B cell (primary cell): ENCODE results near the gene LPAR5. TPM values are rescaled to one million over a fixed set of nuclear protein-coding genes. Genes with fewer than 3 reads are reported as not detected.

Source experiments
- ATAC-seq: fragments of 200-7000 bp; cut with Tn5 transposase; one replicate; pipeline ENCODE4 v1.10.0; 2021; ENCODE audit warnings: low read depth, mild to moderate bottlenecking, moderate number of reproducible peaks, moderate library complexity
- CTCF ChIA-PET: fragments of 350-600 bp; sonication (Branson Sonifier 250); formaldehyde crosslinking; loops from one replicate; lab custom pipeline; 2021; ENCODE audit warnings: antibody characterized with exemption, inconsistent platforms; lab: Charles Lee
- POLR2A ChIA-PET: fragments of 350-600 bp; sonication (Branson Sonifier 250); formaldehyde crosslinking; loops from one replicate; lab custom pipeline; 2021; ENCODE audit warnings: antibody characterized with exemption; lab: Charles Lee
- DNase-seq: peaks from one replicate; pipeline ENCODE4 v3.0.0; 2013
- H2AFZ ChIP-seq: 2 replicates; pipeline ENCODE4 v1.6.1; 2012; ENCODE audit warnings: mild to moderate bottlenecking, low read depth, low read length; ENCODE audit not compliant: insufficient read depth, poor library complexity, severe bottlenecking
- H3K27ac ChIP-seq, 2 donors: 1 replicate in 1 of 2; 2 replicates in 1 of 2; pipeline ENCODE4 v1.5.1; 2012 to 2013; ENCODE audit warnings: low read length in 2 of 2, mild to moderate bottlenecking in 2 of 2, moderate library complexity in 1 of 2
- H3K27me3 ChIP-seq, 4 experiments: fragments of 200-600 bp in 1 of 4; sonication (generic) in 1 of 4; replicated peaks in 1 of 4; 1 replicate in 2 of 4; 2 replicates in 2 of 4; pipeline versions ENCODE4 v1.6.1 to v1.7.0; 2013 to 2016; ENCODE audit warnings: low read length in 3 of 4, mild to moderate bottlenecking in 2 of 4, mixed read lengths in 1 of 4, moderate library complexity in 1 of 4; ENCODE audit not compliant: insufficient read depth in 4 of 4, control insufficient read depth in 3 of 4; ENCODE audit errors: control extremely low read depth in 1 of 4
- H3K36me3 ChIP-seq, 2 experiments: replicated peaks in 1 of 2; 1 replicate in 1 of 2; 2 replicates in 1 of 2; pipeline versions ENCODE4 v1.6.1 to v1.7.1; 2013; ENCODE audit warnings: low read length in 1 of 2; ENCODE audit not compliant: insufficient read depth in 2 of 2, control insufficient read depth in 1 of 2; ENCODE audit errors: control extremely low read depth in 1 of 2, extremely low read depth in 1 of 2
- H3K4me1 ChIP-seq, 2 donors: fragments of 200-600 bp in 1 of 2; sonication (generic) in 1 of 2; 1 replicate in 1 of 2; 2 replicates in 1 of 2; pipeline versions ENCODE4 v1.5.1 to v1.6.1; 2013 to 2017; ENCODE audit warnings: low read length in 2 of 2; ENCODE audit not compliant: control insufficient read depth in 2 of 2, insufficient read depth in 2 of 2
- H3K4me2 ChIP-seq: replicated peaks from 2 replicates; pipeline ENCODE3; 2012; ENCODE audit warnings: mild to moderate bottlenecking, low read depth, low read length; ENCODE audit not compliant: poor library complexity, severe bottlenecking
- H3K4me3 ChIP-seq, 5 experiments: fragments of 200-600 bp in 1 of 5; sonication (generic) in 1 of 5; 1 replicate in 3 of 5; 2 replicates in 2 of 5; pipeline versions ENCODE4 v1.5.1 to v1.7.0; 2011 to 2016; ENCODE audit warnings: low read length in 4 of 5, mild to moderate bottlenecking in 4 of 5, low read depth in 2 of 5, control low read depth in 1 of 5, moderate library complexity in 1 of 5; ENCODE audit not compliant: insufficient read depth in 1 of 5; ENCODE audit errors: control extremely low read depth in 1 of 5, extremely low read depth in 1 of 5
- H3K79me2 ChIP-seq: fragments of 200-600 bp; sonication (generic); one replicate; pipeline ENCODE4 v1.6.0; 2016; ENCODE audit warnings: low read length; ENCODE audit not compliant: control insufficient read depth, insufficient read depth
- H3K9ac ChIP-seq: fragments of 200-600 bp; sonication (generic); 2 replicates; pipeline ENCODE4 v1.6.1; 2017; ENCODE audit warnings: mild to moderate bottlenecking, low read length, moderate library complexity
- H3K9me3 ChIP-seq, 3 donors: one replicate each; pipeline versions ENCODE4 v1.6.1 to v1.7.1; 2013; ENCODE audit warnings: low read length in 2 of 3; ENCODE audit not compliant: control insufficient read depth in 2 of 3, insufficient read depth in 1 of 3; ENCODE audit errors: control extremely low read depth in 1 of 3
- H4K20me1 ChIP-seq: 2 replicates; pipeline ENCODE4 v1.6.0; 2012; ENCODE audit warnings: mild to moderate bottlenecking, low read length; ENCODE audit not compliant: insufficient read depth, control insufficient read depth, poor library complexity, severe bottlenecking
- H3K27ac Mint-ChIP-seq: one replicate; pipeline ENCODE4 v1.8.0; 2021; ENCODE audit warnings: mixed read lengths
- H3K27me3 Mint-ChIP-seq: one replicate; pipeline ENCODE4 v1.8.0; 2021; ENCODE audit warnings: mixed read lengths
- H3K4me1 Mint-ChIP-seq: one replicate; pipeline ENCODE4 v1.8.0; 2021; ENCODE audit warnings: mixed read lengths
- H3K4me3 Mint-ChIP-seq: one replicate; pipeline ENCODE4 v1.8.0; 2021; ENCODE audit warnings: mixed read lengths
- H3K9me3 Mint-ChIP-seq: one replicate; pipeline ENCODE4 v1.8.0; 2022; ENCODE audit warnings: mixed read lengths; ENCODE audit not compliant: insufficient read depth
- CTCF ChIP-seq: fragments of 200-600 bp; IDR thresholded peaks from one replicate; pipeline ENCODE4 v1.8.0; 2022; ENCODE audit warnings: antibody characterized with exemption, mild to moderate bottlenecking
- EZH2 ChIP-seq: IDR thresholded peaks from 2 replicates; pipeline ENCODE4 v1.6.1; 2012; ENCODE audit warnings: borderline replicate concordance, low read depth, mild to moderate bottlenecking, moderate library complexity, low read length; ENCODE audit not compliant: insufficient read depth, poor library complexity, severe bottlenecking
- WGBS: methylation state at CpG from one replicate; pipeline ENCODE4 v1.1.5; 2013; ENCODE audit warnings: missing lambda C conversion rate; ENCODE audit not compliant: insufficient coverage; 5-methylcytosine and 5-hydroxymethylcytosine counted together
- intact Hi-C: fragments of 100-400 bp; cut with micrococcal nuclease; formaldehyde crosslinking; loops from one replicate; pipeline ENCODE4 v1.10.0; 2022
- polyA plus RNA-seq: library from polyadenylated mRNA; depleted of rRNA; stranded (reverse); fragments of >200 nt; gene quantifications from 2 replicates; pipeline ENCODE4 v1.2.3, GENCODE V29; 2012
- total RNA-seq, 2 donors: library from RNA; stranded (reverse); fragments of 120-200 nt in 1 of 2; gene quantifications; 1 replicate in 1 of 2; 2 replicates in 1 of 2; pipeline versions ENCODE4 v1.2.3 to v1.2.4, GENCODE V29; 2013 to 2022

The LPAR5 gene
- total and polyA plus RNA-seq, 2 donors (not counting 1 experiment from before 2014, with no cell fraction given): 29.0 to 59.6 TPM

- H3K79me2 ChIP-seq: peaks cover 48% of the 10 kb centered on the region
- no peaks in the 10 kb centered on the region for H3K27me3 ChIP-seq
- no peak overlapping the region for H3K4me3 ChIP-seq
- no peaks in the 10 kb centered on the region for H3K9me3 Mint-ChIP-seq
- H3K27ac ChIP-seq: peak overlapping the region; percentile 90 to 95
- POLR2A ChIA-PET: interaction anchor here (0.6 to 1.5 kb wide), 8 partner anchors 12 to 339 kb away, joined by 3 to 8 read pairs (median 5); partner anchors contain the start of genes LAG3 and ZNF384
- ATAC-seq (peak; percentile 20), DNase-seq (peak; percentile 90)
- no peak for TF ChIP-seq CTCF
- TF ChIP-seq EZH2: no peak
- no peaks in the 10 kb centered on the region for H3K27me3 Mint-ChIP-seq
- intact Hi-C loops: loop anchor here (1.0 to 2.0 kb wide), 7 partner anchors 39 to 244 kb away; partner anchors contain the start of genes COPS7A, ING4, MLF2 and NOP2
- H4K20me1 ChIP-seq: peaks cover 38% of the 10 kb centered on the region
- 10% methylated on average over 8 of the region's 8 CpGs for WGBS
- H3K4me1 Mint-ChIP-seq: peaks cover 58% of the 10 kb centered on the region
- no peak overlapping the region for H3K4me3 Mint-ChIP-seq
- CTCF ChIA-PET: interaction anchor here (1.2 to 1.6 kb wide), 4 partner anchors 9 to 171 kb away, joined by 3 to 6 read pairs (median 3); partner anchors contain the start of gene MLF2
- H3K36me3 ChIP-seq: peaks cover 0 to 12% of the 10 kb centered on the region in 2 experiments
- no peak overlapping the region for H3K27ac Mint-ChIP-seq
- H3K4me1 ChIP-seq: peaks cover 56 to 63% of the 10 kb centered on the region in 2 donors
- peak overlapping the region; percentile 98 for H3K4me2 ChIP-seq
- no peak overlapping the region for H3K9ac ChIP-seq
- H3K9me3 ChIP-seq: no peaks in the 10 kb centered on the region
- no peak overlapping the region for H2AFZ ChIP-seq
Measured at GRCh38 chr12:6607751-6608591, 27.8 kb downstream of the LPAR5 start.
